ENCODE data around the gene SH3GLB1. TPM values are rescaled to one million over a fixed set of nuclear protein-coding genes. Genes with fewer than 3 reads are reported as not detected.

The SH3GLB1 gene
- total RNA-seq, 4 donors from 2014 or later, result 56.2 to 73.1 (median 61.8) TPM

DNA sequence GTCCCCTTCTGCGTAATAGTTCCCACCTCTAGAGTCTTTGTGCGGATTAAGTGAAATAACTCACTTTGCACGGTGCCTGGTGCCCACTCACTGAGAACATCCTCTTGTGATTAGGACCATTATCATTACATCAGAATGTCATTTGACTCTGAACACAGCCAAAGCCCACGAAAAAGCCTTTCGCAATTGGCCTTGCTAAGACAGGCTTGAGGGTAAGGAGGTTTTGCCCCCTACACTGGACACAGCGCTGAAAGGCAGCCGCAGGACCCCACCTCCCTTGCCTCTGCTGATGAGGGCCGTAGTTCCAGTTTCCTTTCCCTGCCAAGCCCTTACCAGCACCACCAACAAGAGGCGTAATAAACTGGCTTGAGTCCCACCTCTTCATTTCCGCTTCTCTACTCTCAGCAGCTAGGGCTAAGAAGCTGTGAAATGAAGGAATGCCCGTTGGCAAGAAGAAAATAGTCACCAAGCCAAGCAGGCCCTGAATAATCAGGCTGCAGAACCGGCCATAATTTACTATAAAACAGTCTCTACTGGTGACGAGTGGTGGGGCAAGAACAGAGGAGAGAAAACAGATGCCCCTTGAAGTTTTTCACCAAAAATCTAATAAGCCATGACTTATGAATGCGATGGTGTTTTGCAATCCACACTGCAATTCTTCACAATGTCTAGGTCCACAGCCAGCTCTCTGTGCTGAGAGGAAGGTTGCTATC is 53.1 kb downstream of the SH3GLB1 start:
- no peak for DNase-seq (ENCODE audit: extremely low spot score)
- 84% methylated on average over 14 of the region's 14 CpGs for WGBS
- H3K9me3 ChIP-seq, result no peaks in the 10 kb centered on the region
- H3K4me3 ChIP-seq, result no peak overlapping the region
- peaks cover 0 to 11% (median 0%) of the 10 kb centered on the region in 4 donors for H3K27me3 ChIP-seq
- intact Hi-C loops (cut with DNase I), result no loop called here
- TF ChIP-seq EP300 (IDR thresholded peaks at IDR 0.05), result no peak
- TF ChIP-seq POLR2AphosphoS5 (IDR thresholded peaks at IDR 0.05), result no peak
- TF ChIP-seq, protein P1, sequence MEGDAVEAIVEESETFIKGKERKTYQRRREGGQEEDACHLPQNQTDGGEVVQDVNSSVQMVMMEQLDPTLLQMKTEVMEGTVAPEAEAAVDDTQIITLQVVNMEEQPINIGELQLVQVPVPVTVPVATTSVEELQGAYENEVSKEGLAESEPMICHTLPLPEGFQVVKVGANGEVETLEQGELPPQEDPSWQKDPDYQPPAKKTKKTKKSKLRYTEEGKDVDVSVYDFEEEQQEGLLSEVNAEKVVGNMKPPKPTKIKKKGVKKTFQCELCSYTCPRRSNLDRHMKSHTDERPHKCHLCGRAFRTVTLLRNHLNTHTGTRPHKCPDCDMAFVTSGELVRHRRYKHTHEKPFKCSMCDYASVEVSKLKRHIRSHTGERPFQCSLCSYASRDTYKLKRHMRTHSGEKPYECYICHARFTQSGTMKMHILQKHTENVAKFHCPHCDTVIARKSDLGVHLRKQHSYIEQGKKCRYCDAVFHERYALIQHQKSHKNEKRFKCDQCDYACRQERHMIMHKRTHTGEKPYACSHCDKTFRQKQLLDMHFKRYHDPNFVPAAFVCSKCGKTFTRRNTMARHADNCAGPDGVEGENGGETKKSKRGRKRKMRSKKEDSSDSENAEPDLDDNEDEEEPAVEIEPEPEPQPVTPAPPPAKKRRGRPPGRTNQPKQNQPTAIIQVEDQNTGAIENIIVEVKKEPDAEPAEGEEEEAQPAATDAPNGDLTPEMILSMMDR (IDR thresholded peaks at IDR 0.05), result no peak
- TF ChIP-seq POLR2A (IDR thresholded peaks at IDR 0.05; ENCODE audit: low read depth), result no peak
- H3K27ac ChIP-seq (replicated peaks in 1 of 4), result no peak overlapping the region
- no peaks in the 10 kb centered on the region for H3K36me3 ChIP-seq
- no peaks in the 10 kb centered on the region for H3K4me1 ChIP-seq

DNA sequence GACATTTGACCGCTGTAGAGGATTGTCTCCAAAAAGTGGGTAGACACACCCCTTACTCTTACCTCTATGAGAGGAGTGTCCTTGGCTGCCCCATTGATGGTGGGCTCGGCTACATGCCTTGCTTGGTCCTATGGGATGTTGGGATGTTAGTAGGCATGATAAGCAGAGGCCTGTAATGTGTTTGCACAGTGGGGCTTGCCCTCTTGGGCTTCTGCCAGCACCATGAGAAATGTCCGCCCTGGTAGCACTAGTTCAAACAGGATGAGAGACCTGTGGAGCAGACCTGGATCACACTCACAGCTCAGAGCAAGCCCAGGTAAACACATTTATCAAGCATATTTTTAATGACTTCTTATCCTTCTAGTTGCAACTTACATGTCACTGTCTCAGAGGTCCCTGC is 54.2 kb downstream of the SH3GLB1 start:
- no peak overlapping the region for H3K27ac ChIP-seq (replicated peaks in 1 of 4)
- no peaks in the 10 kb centered on the region for H3K36me3 ChIP-seq
- no peaks in the 10 kb centered on the region for H3K4me1 ChIP-seq
- 97% methylated on average over 3 of the region's 3 CpGs for WGBS
- no peak overlapping the region for H3K4me3 ChIP-seq
- no peak for TF ChIP-seq POLR2AphosphoS5 (IDR thresholded peaks at IDR 0.05)
- TF ChIP-seq EP300 (IDR thresholded peaks at IDR 0.05), result no peak
- TF ChIP-seq, protein P1 (IDR thresholded peaks at IDR 0.05), result no peak
- no peak for TF ChIP-seq POLR2A (IDR thresholded peaks at IDR 0.05; ENCODE audit: low read depth)
- H3K27me3 ChIP-seq, result peaks cover 0 to 11% (median 0%) of the 10 kb centered on the region in 4 donors
- no peaks in the 10 kb centered on the region for H3K9me3 ChIP-seq
- intact Hi-C loops (cut with DNase I), result no loop called here
- DNase-seq (ENCODE audit: extremely low spot score), result no peak

DNA sequence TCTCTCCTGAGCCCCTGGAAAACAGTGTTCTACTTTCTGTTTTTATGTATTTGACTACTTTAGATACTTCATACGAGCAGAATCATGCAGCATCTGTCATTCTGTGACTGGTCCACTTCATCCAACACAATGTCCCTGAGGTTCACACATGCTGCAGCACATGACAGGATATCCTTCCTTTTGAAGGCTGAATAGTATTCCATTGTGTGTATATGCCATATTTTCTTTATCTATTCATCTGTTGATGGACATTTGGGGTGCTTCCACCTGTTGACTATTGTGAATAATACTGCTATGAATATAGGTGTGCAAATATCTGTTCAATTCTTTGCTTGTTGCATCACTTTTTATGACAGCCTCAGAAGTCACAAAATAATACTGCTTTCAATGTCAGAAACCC is 55.8 kb downstream of the SH3GLB1 start:
- Histone ChIP-seq H3K27me3 (peaks cover 0 to 9% (median 0%) of the 10 kb centered on the region in 4 donors), H3K4me3 (no peak overlapping the region), H3K27ac (replicated peaks in 1 of 4) (no peak overlapping the region), H3K36me3 (no peaks in the 10 kb centered on the region), H3K9me3 (no peaks in the 10 kb centered on the region), H3K4me1 (no peaks in the 10 kb centered on the region)
- intact Hi-C loops (cut with DNase I), result no loop called here
- 85% methylated on average over 1 of the region's 1 CpG for WGBS
- no peak for DNase-seq (ENCODE audit: extremely low spot score)
- TF ChIP-seq, protein P1 (IDR thresholded peaks at IDR 0.05), result no peak
- no peak for TF ChIP-seq POLR2AphosphoS5 (IDR thresholded peaks at IDR 0.05)
- TF ChIP-seq EP300 (IDR thresholded peaks at IDR 0.05), result no peak
- no peak for TF ChIP-seq POLR2A (IDR thresholded peaks at IDR 0.05; ENCODE audit: low read depth)

DNA sequence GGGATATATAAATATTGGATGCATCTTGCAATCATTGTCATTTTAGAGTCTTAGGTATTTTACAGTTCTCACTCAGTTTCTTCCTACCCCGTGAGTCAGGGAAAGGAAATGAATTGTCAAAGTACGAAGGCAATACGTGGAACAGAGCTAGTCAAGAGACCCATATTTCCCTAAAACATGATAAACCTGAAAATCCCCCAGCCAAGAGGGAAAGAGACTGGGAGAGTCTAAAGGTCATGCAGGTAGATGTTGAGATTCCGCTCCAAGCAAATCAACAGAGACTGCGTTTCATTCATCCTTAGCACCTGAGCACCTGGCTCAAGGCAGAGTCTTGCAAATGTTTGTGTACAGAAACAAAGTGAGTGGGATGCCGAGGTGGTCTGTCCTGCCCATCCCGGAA is 58.0 kb downstream of the SH3GLB1 start:
- no peak for DNase-seq (ENCODE audit: extremely low spot score)
- Histone ChIP-seq H3K27me3 (no peaks in the 10 kb centered on the region), H3K4me1 (no peaks in the 10 kb centered on the region), H3K4me3 (no peak overlapping the region), H3K36me3 (no peaks in the 10 kb centered on the region), H3K27ac (replicated peaks in 1 of 4) (no peak overlapping the region), H3K9me3 (peaks cover 0 to 4% (median 0%) of the 10 kb centered on the region in 4 donors)
- WGBS, result 90% methylated on average over 7 of the region's 7 CpGs
- intact Hi-C loops (cut with DNase I), result no loop called here
- TF ChIP-seq POLR2A (IDR thresholded peaks at IDR 0.05; ENCODE audit: low read depth), result no peak
- TF ChIP-seq POLR2AphosphoS5 (IDR thresholded peaks at IDR 0.05), result no peak
- no peak for TF ChIP-seq EP300 (IDR thresholded peaks at IDR 0.05)

DNA sequence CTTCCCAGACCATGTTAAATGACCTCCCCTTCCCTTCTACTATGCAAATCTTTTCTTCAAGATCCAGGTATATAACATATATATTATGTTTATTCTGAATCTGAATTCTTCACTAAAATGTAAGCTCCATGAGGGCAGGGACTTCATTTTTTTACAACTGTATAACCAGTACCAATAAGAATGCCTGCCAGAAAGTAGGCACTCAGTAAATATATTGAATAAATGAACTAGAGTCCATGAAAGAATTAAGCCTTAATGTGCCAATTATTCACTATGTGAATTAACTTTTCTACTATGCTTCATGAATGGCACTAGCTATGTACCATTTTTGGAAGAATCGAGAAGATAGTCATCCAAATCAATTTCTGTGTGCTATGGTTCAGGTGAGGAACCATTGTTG is 60.1 kb downstream of the SH3GLB1 start:
- H3K4me3 ChIP-seq, result no peak overlapping the region
- intact Hi-C loops (cut with DNase I), result no loop called here
- 94% methylated on average over 1 of the region's 1 CpG for WGBS
- H3K4me1 ChIP-seq, result no peaks in the 10 kb centered on the region
- H3K27ac ChIP-seq (replicated peaks in 1 of 4), result no peak overlapping the region
- H3K36me3 ChIP-seq, result no peaks in the 10 kb centered on the region
- no peaks in the 10 kb centered on the region for H3K27me3 ChIP-seq
- DNase-seq (ENCODE audit: extremely low spot score), result no peak
- peaks cover 0 to 12% (median 3%) of the 10 kb centered on the region in 4 donors for H3K9me3 ChIP-seq
- TF ChIP-seq POLR2A (IDR thresholded peaks at IDR 0.05; ENCODE audit: low read depth), result no peak
- TF ChIP-seq EP300 (IDR thresholded peaks at IDR 0.05), result no peak
- TF ChIP-seq POLR2AphosphoS5 (IDR thresholded peaks at IDR 0.05), result no peak

All from esophagus muscularis mucosa (tissue), 4 donors.